ENCODE measurements around the gene ZNF284.

The ZNF284 gene

GRCh38 chr19:44071824-44072542 is at the start of gene ZNF284:
ZNF284 (plus strand) TSS chr19:44072159; CDS start chr19:44076390, 4,231 bp downstream.
- peak; percentile 76 for DNase-seq

- DNase-seq: no peak
Measured at GRCh38 chr19:44024900-44025216, 47.1 kb upstream of the ZNF284 start.

GRCh38 chr19:44025217-44025936 is 46.6 kb upstream of the ZNF284 start, which contains the start of gene ZNF222:
ZNF222 (plus strand) TSS chr19:44025379; CDS start chr19:44025437, 58 bp downstream.
- DNase-seq: peak; percentile 59

GRCh38 chr19:44026622-44027021 is 45.3 kb upstream of the ZNF284 start:
- no peak for DNase-seq

GRCh38 chr19:44032001-44032610 is 39.9 kb upstream of the ZNF284 start:
- DNase-seq: no peak

- DNase-seq: no peak
Measured at GRCh38 chr19:44042147-44042546, 29.8 kb upstream of the ZNF284 start.

GRCh38 chr19:44050740-44051649 is 21.0 kb upstream of the ZNF284 start:
- no peak for DNase-seq

- peak; percentile 44 for DNase-seq
Measured at GRCh38 chr19:44051650-44052402, 20.1 kb upstream of the ZNF284 start, which contains the start of gene ZNF223. ZNF223 (plus strand) TSS chr19:44052036; CDS start chr19:44055177, 3,141 bp downstream.

GRCh38 chr19:44055870-44056269 is 16.1 kb upstream of the ZNF284 start:
- no peak for DNase-seq

GRCh38 chr19:44059229-44059628 is 12.7 kb upstream of the ZNF284 start:
- no peak for DNase-seq

- no peak for DNase-seq
Measured at GRCh38 chr19:44061038-44061437, 10.9 kb upstream of the ZNF284 start.

GRCh38 chr19:44066305-44066704 is 5.7 kb upstream of the ZNF284 start:
- no peak for DNase-seq

- DNase-seq: no peak
Measured at GRCh38 chr19:44069415-44069814, 2.5 kb upstream of the ZNF284 start.

- DNase-seq: no peak
Measured at GRCh38 chr19:44072543-44073401, 813 bp downstream of the ZNF284 start.

- no peak for DNase-seq
Measured at GRCh38 chr19:44076325-44076724, 4.4 kb downstream of the ZNF284 start.

GRCh38 chr19:44092108-44092507 is 20.1 kb downstream of the ZNF284 start:
- no peak for DNase-seq

- peak; percentile 62 for DNase-seq
Measured at GRCh38 chr19:44093931-44094765, 22.2 kb downstream of the ZNF284 start, which contains the start of gene ZNF224. ZNF224 (plus strand) TSS chr19:44094361; CDS start chr19:44097874, 3,513 bp downstream.

- DNase-seq: no peak
Measured at GRCh38 chr19:44107751-44108150, 35.8 kb downstream of the ZNF284 start.

- DNase-seq: no peak
Measured at GRCh38 chr19:44109458-44109857, 37.5 kb downstream of the ZNF284 start.

- no peak for DNase-seq
Measured at GRCh38 chr19:44111910-44112463, 40.0 kb downstream of the ZNF284 start.

All from activated CD4-positive, alpha-beta T cell treated with anti-CD3 and anti-CD28 coated beads for 1 hour (primary cell).